NB4 (cell line): Measurements from ENCODE around the gene TMCO6.
A peak's percentile ranks its signal among the peaks of the same experiment; 100 is the strongest.

Source experiments
- DNase-seq: peaks from one replicate; pipeline ENCODE4 v3.0.0; 2010; ENCODE audit warnings: low read depth
- H3K4me3 ChIP-seq: one replicate; pipeline ENCODE4 v1.5.1; 2011; ENCODE audit warnings: mild to moderate bottlenecking, low read depth, low read length, moderate library complexity
- CTCF ChIP-seq: IDR thresholded peaks from one replicate; pipeline ENCODE4 v1.5.1; 2012; ENCODE audit warnings: low read depth, low read length
- MAX ChIP-seq: IDR thresholded peaks from 2 replicates; pipeline ENCODE4 v1.6.1; 2011; ENCODE audit warnings: low read depth, low read length
- MYC ChIP-seq: IDR thresholded peaks from 2 replicates; pipeline ENCODE4 v1.6.1; 2011; ENCODE audit warnings: low read depth, low read length
- POLR2A ChIP-seq: IDR thresholded peaks from 2 replicates; pipeline ENCODE4 v1.6.1; 2011; ENCODE audit warnings: mild to moderate bottlenecking; ENCODE audit not compliant: insufficient read length; ENCODE audit errors: extremely low read depth

TMCO6 gene

GRCh38 chr5:140627972-140628371 is 11.3 kb upstream of the TMCO6 start:
- H3K4me3 ChIP-seq: no peak overlapping the region
- no peak for DNase-seq
- no peak for TF ChIP-seq MYC

GRCh38 chr5:140628711-140629110 is 10.5 kb upstream of the TMCO6 start:
- DNase-seq: no peak
- H3K4me3 ChIP-seq: no peak overlapping the region
- TF ChIP-seq CTCF: no peak
- no peak for TF ChIP-seq MYC
- no peak for TF ChIP-seq POLR2A
- TF ChIP-seq MAX: no peak

GRCh38 chr5:140630292-140631035 is 8.8 kb upstream of the TMCO6 start:
- DNase-seq: no peak
- H3K4me3 ChIP-seq: no peak overlapping the region
- TF ChIP-seq MAX: no peak
- TF ChIP-seq POLR2A: no peak
- TF ChIP-seq CTCF: no peak
- TF ChIP-seq MYC: no peak

GRCh38 chr5:140631036-140631417 is 8.2 kb upstream of the TMCO6 start:
- no peak overlapping the region for H3K4me3 ChIP-seq
- DNase-seq: peak; percentile 64
- no peak for TF ChIP-seq MAX
- no peak for TF ChIP-seq CTCF
- TF ChIP-seq MYC: no peak
- no peak for TF ChIP-seq POLR2A

- H3K4me3 ChIP-seq: no peak overlapping the region
- DNase-seq: no peak
Observed at GRCh38 chr5:140631831-140632365, 7.4 kb upstream of the TMCO6 start.

More at GRCh38 chr5:140631831-140632365, 7.4 kb upstream of the TMCO6 start:
- TF ChIP-seq POLR2A (no peak), CTCF (no peak), MYC (no peak), MAX (no peak)
